ENCODE results near the gene SERTAD1. TPM values are rescaled to one million over a fixed set of nuclear protein-coding genes. Genes with fewer than 3 reads are reported as not detected.
A peak's percentile ranks its signal among the peaks of the same experiment; 100 is the strongest.

The SERTAD1 gene
- polyA plus RNA-seq, 1 of the 3 experiments (the other 2 are of a cell fraction), result 10.4 TPM

GRCh38 chr19:40403262-40403984, 22.4 kb downstream of the SERTAD1 start:
- peaks cover 3% of the 10 kb centered on the region for H3F3A ChIP-seq (replicated peaks; ENCODE audit: insufficient read depth)
- H3K4me1 ChIP-seq (ENCODE audit: control insufficient read depth in 1 of 2, insufficient read depth in 2 of 2, low read depth in 1 of 2, low read length in 1 of 2), result no peaks in the 10 kb centered on the region; a peak in 1 of 4 replicates
- WGBS (ENCODE audit: low lambda C conversion rate), result 2% methylated on average over 37 of the region's 41 CpGs
- no peaks in the 10 kb centered on the region for H3K9me2 ChIP-seq
- peak overlapping the region; percentile 75 for H3K9ac ChIP-seq
- H3K9me3 ChIP-seq, result no peaks in the 10 kb centered on the region
- no peak for TF ChIP-seq RXRA (IDR thresholded peaks at IDR 0.05; ENCODE audit: borderline replicate concordance, low read depth)
- no peak for TF ChIP-seq SIN3A (IDR thresholded peaks at IDR 0.05; ENCODE audit: borderline replicate concordance, low read depth, low read length)
- peak; percentile 42; the same call in 1 of the 2 replicates for TF ChIP-seq POLR2AphosphoS5 (IDR thresholded peaks at IDR 0.05; ENCODE audit: low read depth, low read length)
- no peak for TF ChIP-seq IRF3 (IDR thresholded peaks at IDR 0.05; ENCODE audit: low read depth, low read length)
- TF ChIP-seq RCOR1 (IDR thresholded peaks at IDR 0.05; ENCODE audit: low read length), result peak; percentile 82
- 0 out of 2 replicates have a peak, but pooled peaks have one; percentile 35 for TF ChIP-seq MAX (IDR thresholded peaks at IDR 0.05; ENCODE audit: low read depth)
- TF ChIP-seq CHD2 (IDR thresholded peaks at IDR 0.05; ENCODE audit: low read length, partially characterized antibody), result no peak
- TF ChIP-seq EP300 (IDR thresholded peaks at IDR 0.05; ENCODE audit: borderline replicate concordance in 1 of 2, low read depth in 1 of 2, low read length in 1 of 2), result no peak
- no peaks in the 10 kb centered on the region for H3K36me3 ChIP-seq (replicated peaks in 1 of 2; ENCODE audit: control insufficient read depth in 1 of 2, insufficient read depth in 2 of 2, low read length in 1 of 2)
- H4K20me1 ChIP-seq (ENCODE audit: insufficient read depth), result no peaks in the 10 kb centered on the region
- peak overlapping the region; percentile 58 to 78; a peak in 3 of 4 replicates for H3K27ac ChIP-seq (ENCODE audit: low read depth in 2 of 2, low read length in 1 of 2)
- H3K79me2 ChIP-seq (ENCODE audit: insufficient read depth), result no peaks in the 10 kb centered on the region
- peak overlapping the region; percentile 99 for H2AFZ ChIP-seq (ENCODE audit: low read depth)
- CTCF ChIA-PET, result interaction anchor here (0.6 to 2.4 kb wide), 10 partner anchors 13 to 195 kb away, joined by 3 to 16 read pairs (median 4); partner anchors contain the start of genes SERTAD1 and SERTAD3
- POLR2A ChIA-PET, result interaction anchor here (0.7 to 1.8 kb wide), 3 partner anchors 11 to 55 kb away, joined by 3 to 6 read pairs (median 4); partner anchors contain the start of genes C19orf47 and PLD3
- no peaks in the 10 kb centered on the region for H3K27me3 ChIP-seq (ENCODE audit: insufficient read depth)
- H3K4me3 ChIP-seq (ENCODE audit: low read depth in 2 of 2, low read length in 1 of 2), result peak overlapping the region; percentile 55 to 80
- peak overlapping the region; percentile 96 for H3K4me2 ChIP-seq
- DNase-seq, result peak; percentile 98

GRCh38 chr19:40400559-40400958, 25.2 kb downstream of the SERTAD1 start:
- no peaks in the 10 kb centered on the region for H3K9me3 ChIP-seq
- no peak overlapping the region for H3K4me2 ChIP-seq
- peaks cover 3% of the 10 kb centered on the region for H3F3A ChIP-seq (replicated peaks; ENCODE audit: insufficient read depth)
- H3K4me3 ChIP-seq (ENCODE audit: low read depth in 2 of 2, low read length in 1 of 2), result no peak overlapping the region
- no peak overlapping the region for H3K9ac ChIP-seq
- POLR2A ChIA-PET, result no interaction called here
- no peaks in the 10 kb centered on the region for H3K36me3 ChIP-seq (replicated peaks in 1 of 2; ENCODE audit: control insufficient read depth in 1 of 2, insufficient read depth in 2 of 2, low read length in 1 of 2)
- no peaks in the 10 kb centered on the region for H3K27me3 ChIP-seq (ENCODE audit: insufficient read depth)
- H2AFZ ChIP-seq (ENCODE audit: low read depth), result no peak overlapping the region
- no peak for TF ChIP-seq SMC3 (IDR thresholded peaks at IDR 0.05; ENCODE audit: low read depth, low read length)
- TF ChIP-seq NFIC (IDR thresholded peaks at IDR 0.05; ENCODE audit: borderline replicate concordance), result no peak
- TF ChIP-seq, protein P1, sequence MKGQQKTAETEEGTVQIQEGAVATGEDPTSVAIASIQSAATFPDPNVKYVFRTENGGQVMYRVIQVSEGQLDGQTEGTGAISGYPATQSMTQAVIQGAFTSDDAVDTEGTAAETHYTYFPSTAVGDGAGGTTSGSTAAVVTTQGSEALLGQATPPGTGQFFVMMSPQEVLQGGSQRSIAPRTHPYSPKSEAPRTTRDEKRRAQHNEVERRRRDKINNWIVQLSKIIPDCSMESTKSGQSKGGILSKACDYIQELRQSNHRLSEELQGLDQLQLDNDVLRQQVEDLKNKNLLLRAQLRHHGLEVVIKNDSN (IDR thresholded peaks at IDR 0.05; ENCODE audit: borderline replicate concordance, low read depth), result no peak
- TF ChIP-seq GATA2 (CRISPR knock-in tag; IDR thresholded peaks at IDR 0.05), result no peak
- no peak for TF ChIP-seq IRF3 (IDR thresholded peaks at IDR 0.05; ENCODE audit: low read depth, low read length)
- no peak for TF ChIP-seq CHD2 (IDR thresholded peaks at IDR 0.05; ENCODE audit: low read length, partially characterized antibody)
- no peak for TF ChIP-seq MXI1 (IDR thresholded peaks at IDR 0.05; ENCODE audit: low read depth, low read length)
- no peak for TF ChIP-seq SIN3A (IDR thresholded peaks at IDR 0.05; ENCODE audit: borderline replicate concordance, low read depth, low read length)
- TF ChIP-seq TEAD4 (IDR thresholded peaks at IDR 0.05; ENCODE audit: borderline replicate concordance, insufficient read depth), result no peak
- H3K79me2 ChIP-seq (ENCODE audit: insufficient read depth), result no peaks in the 10 kb centered on the region
- no peaks in the 10 kb centered on the region for H3K9me2 ChIP-seq
- no peak overlapping the region for H3K27ac ChIP-seq (ENCODE audit: low read depth in 2 of 2, low read length in 1 of 2)
- 78% methylated on average over 3 of the region's 3 CpGs for WGBS (ENCODE audit: low lambda C conversion rate)
- DNase-seq, result no peak
- CTCF ChIA-PET, result interaction anchor here (0.9 kb wide), 1 partner anchor 26 kb away, joined by 4 read pairs; the partner anchor contains the start of gene SERTAD1
- H3K4me1 ChIP-seq (ENCODE audit: control insufficient read depth in 1 of 2, insufficient read depth in 2 of 2, low read depth in 1 of 2, low read length in 1 of 2), result no peaks in the 10 kb centered on the region; a peak in 1 of 4 replicates
- H4K20me1 ChIP-seq (ENCODE audit: insufficient read depth), result no peaks in the 10 kb centered on the region
